GM23338 (cell line): ENCODE data around the gene AGBL4. TPM values are rescaled to one million over a fixed set of nuclear protein-coding genes. Genes with fewer than 3 reads are reported as not detected.

Source experiments
- ATAC-seq: fragments of 200-7000 bp; cut with Tn5 transposase; 3 replicates; pipeline ENCODE4 v1.9.1; 2020
- DNase-seq: peaks from one replicate; pipeline ENCODE4 v3.0.0-alpha.2; 2015; ENCODE audit warnings: low spot score
- H2AFZ ChIP-seq: fragments of 200-600 bp; sonication (generic); 2 replicates; pipeline ENCODE4 v1.8.0; 2016; ENCODE audit warnings: antibody characterized with exemption, mild to moderate bottlenecking, moderate library complexity
- H3F3A ChIP-seq: fragments of 200-600 bp; sonication (generic); replicated peaks from 2 replicates; pipeline ENCODE4 v1.8.0; 2017; ENCODE audit warnings: antibody characterized with exemption, mixed run types, low read depth
- H3K27ac ChIP-seq: fragments of 200-600 bp; sonication (generic); 2 replicates; pipeline ENCODE4 v1.6.1; 2016; ENCODE audit warnings: low read depth
- H3K27me3 ChIP-seq: fragments of 200-600 bp; sonication (generic); 2 replicates; pipeline ENCODE4 v1.8.0; 2016; ENCODE audit warnings: mild to moderate bottlenecking, mixed run types, moderate library complexity; ENCODE audit not compliant: insufficient read depth
- H3K36me3 ChIP-seq: fragments of 200-600 bp; sonication (generic); 2 replicates; pipeline ENCODE4 v1.8.0; 2016; ENCODE audit warnings: mild to moderate bottlenecking; ENCODE audit not compliant: insufficient read depth
- H3K4me1 ChIP-seq: fragments of 200-600 bp; sonication (generic); 2 replicates; pipeline ENCODE4 v1.8.0; 2016; ENCODE audit warnings: mild to moderate bottlenecking, moderate library complexity; ENCODE audit not compliant: insufficient read depth
- H3K4me2 ChIP-seq: fragments of 200-600 bp; sonication (generic); 2 replicates; pipeline ENCODE4 v1.7.1; 2017; ENCODE audit warnings: mixed run types
- H3K4me3 ChIP-seq: fragments of 200-600 bp; sonication (generic); 2 replicates; pipeline ENCODE4 v1.6.1; 2016; ENCODE audit warnings: mixed run types
- H3K79me2 ChIP-seq: fragments of 200-600 bp; sonication (generic); replicated peaks from 2 replicates; pipeline ENCODE4 v1.8.0; 2017; ENCODE audit warnings: mild to moderate bottlenecking; ENCODE audit not compliant: insufficient read depth
- H3K9me2 ChIP-seq: fragments of 200-600 bp; sonication (generic); 2 replicates; pipeline ENCODE4 v1.8.0; 2017; ENCODE audit not compliant: insufficient read depth
- H4K20me1 ChIP-seq: fragments of 200-600 bp; sonication (generic); replicated peaks from 2 replicates; pipeline ENCODE4 v1.8.0; 2017; ENCODE audit warnings: mild to moderate bottlenecking; ENCODE audit not compliant: insufficient read depth
- H3K27ac Mint-ChIP-seq: 2 replicates; pipeline ENCODE4 v1.8.0; 2020; ENCODE audit warnings: inconsistent platforms, mild to moderate bottlenecking, moderate library complexity, mixed read lengths
- H3K27me3 Mint-ChIP-seq: 3 replicates; pipeline ENCODE4 v1.8.0; 2022; ENCODE audit warnings: low read depth, mild to moderate bottlenecking, moderate library complexity, mixed read lengths, inconsistent platforms; ENCODE audit not compliant: insufficient read depth, poor library complexity
- H3K36me3 Mint-ChIP-seq: 3 replicates; pipeline ENCODE4 v1.8.0; 2021; ENCODE audit warnings: low read depth, mild to moderate bottlenecking, inconsistent platforms, moderate library complexity, mixed read lengths
- H3K4me1 Mint-ChIP-seq: 3 replicates; pipeline ENCODE4 v1.8.0; 2020; ENCODE audit warnings: mild to moderate bottlenecking, inconsistent platforms, mixed read lengths
- H3K4me3 Mint-ChIP-seq: 3 replicates; pipeline ENCODE4 v1.8.0; 2021; ENCODE audit warnings: moderate library complexity, mild to moderate bottlenecking, inconsistent platforms, mixed read lengths
- H3K9me3 Mint-ChIP-seq: 3 replicates; pipeline ENCODE4 v1.8.0; 2020; ENCODE audit warnings: moderate library complexity, mild to moderate bottlenecking, inconsistent platforms, mixed read lengths
- CREB1 ChIP-seq: fragments of 250-450 bp; sonication (Bioruptor Pico); IDR thresholded peaks from 2 replicates; pipeline ENCODE4 v1.5.0; 2020; ENCODE audit warnings: low read depth, mild to moderate bottlenecking, moderate library complexity
- CTCF ChIP-seq, 2 experiments: fragments of 200-600 bp in 1 of 2; sonication (generic) in 1 of 2; conservative IDR thresholded peaks; 2 replicates each; pipeline versions ENCODE4 v1.5.1 to v1.6.1; 2016 to 2017; ENCODE audit warnings: antibody characterized with exemption in 2 of 2, low read depth in 2 of 2, mild to moderate bottlenecking in 2 of 2, moderate library complexity in 1 of 2
- ETS1 ChIP-seq: IDR thresholded peaks from 2 replicates; pipeline ENCODE4 v1.6.1; 2016; ENCODE audit warnings: antibody characterized with exemption
- EZH2 ChIP-seq: fragments of 200-600 bp; sonication (generic); IDR thresholded peaks from one replicate; pipeline ENCODE4 v1.8.0; 2017; ENCODE audit warnings: antibody characterized with exemption, mild to moderate bottlenecking, low read depth; ENCODE audit not compliant: unreplicated experiment
- JUNB ChIP-seq: IDR thresholded peaks from one replicate; pipeline ENCODE4 v1.6.1; 2016; ENCODE audit warnings: antibody characterized with exemption; ENCODE audit not compliant: unreplicated experiment
- POLR2AphosphoS5 ChIP-seq: IDR thresholded peaks from 2 replicates; pipeline ENCODE4 v1.6.1; 2016; ENCODE audit warnings: antibody characterized with exemption, low read depth
- STAT1 ChIP-seq: IDR thresholded peaks from one replicate; pipeline ENCODE4 v1.6.1; 2016; ENCODE audit warnings: antibody characterized with exemption; ENCODE audit not compliant: unreplicated experiment
- ZNF114 ChIP-seq: fragments of 250-450 bp; sonication (Bioruptor Pico); IDR thresholded peaks from 2 replicates; pipeline ENCODE4 v1.5.0; 2020; ENCODE audit warnings: mild to moderate bottlenecking, moderate library complexity
- ZNF331 ChIP-seq: fragments of 250-450 bp; sonication (Bioruptor Pico); IDR thresholded peaks from 2 replicates; pipeline ENCODE4 v1.5.0; 2020; ENCODE audit warnings: low read depth, mild to moderate bottlenecking, moderate library complexity
- ZNF462 ChIP-seq: fragments of 250-450 bp; sonication (Bioruptor Pico); IDR thresholded peaks from 2 replicates; pipeline ENCODE4 v1.5.0; 2020; ENCODE audit warnings: mild to moderate bottlenecking, moderate library complexity
- polyA plus RNA-seq: library from polyadenylated mRNA; unstranded; fragments of >200 nt; fragmentation: Nextera tagmentation; extraction: Ambion mirVana; gene quantifications from 2 replicates; pipeline ENCODE4 v1.2.1, GENCODE V29; 2016
- total RNA-seq: library from RNA; depleted of rRNA; stranded (reverse); fragments of >200 nt; shearing (Covaris generic); gene quantifications from 2 replicates; pipeline ENCODE4 v1.2.3, GENCODE V29; 2014

AGBL4 gene
- total and polyA plus RNA-seq, 2 experiments from 2014 or later = 0.91 to 1.5 TPM

GRCh38 chr1:48566492-48566891 lies 1457.3 kb downstream of the AGBL4 start (continued):
- TF ChIP-seq ZNF462 (no peak), JUNB (no peak), ZNF114 (CRISPR knock-in tag) (no peak), ZNF331 (CRISPR knock-in tag) (no peak), STAT1 (no peak), ETS1 (no peak)

DNA sequence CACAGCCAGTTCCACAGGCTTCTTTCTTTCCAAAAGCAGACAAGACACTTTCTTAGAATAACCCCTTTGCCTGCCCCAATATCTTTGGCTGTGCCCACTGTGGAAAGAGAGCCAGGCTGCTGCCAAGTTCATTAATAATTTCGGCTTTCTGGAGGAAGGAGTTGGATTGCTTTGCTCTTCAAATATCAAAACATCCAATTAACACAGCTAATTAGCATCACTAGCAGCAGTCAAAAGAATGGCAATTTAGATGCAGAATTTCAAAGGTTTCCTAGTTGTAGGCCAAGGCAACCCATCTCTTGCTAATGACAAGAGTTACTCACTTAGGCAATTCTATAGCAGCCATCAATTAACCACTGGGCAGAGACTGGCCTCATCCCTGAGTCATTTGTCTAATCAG lies 1460.7 kb downstream of the AGBL4 start:
- DNase-seq (no peak), ATAC-seq (no peak)
- Histone ChIP-seq H3K27me3 (no peaks in the 10 kb centered on the region), H3K4me1 (peaks cover 6% of the 10 kb centered on the region), H3K27ac (no peak overlapping the region), H3K79me2 (no peaks in the 10 kb centered on the region), H3K36me3 (no peaks in the 10 kb centered on the region), H2AFZ (0 out of 2 replicates have a peak overlapping the region, but pooled peaks have one; percentile 47), H3K4me2 (no peak overlapping the region; the same call in 1 of the 2 replicates), H3F3A (no peaks in the 10 kb centered on the region), H3K4me3 (no peak overlapping the region), H4K20me1 (no peaks in the 10 kb centered on the region), H3K9me2 (peaks cover 11% of the 10 kb centered on the region; the same call in 1 of the 2 replicates)
- Mint-ChIP-seq H3K4me1 (peaks cover 6% of the 10 kb centered on the region), H3K9me3 (no peaks in the 10 kb centered on the region; the same call in 2 of the 3 replicates), H3K27me3 (no peaks in the 10 kb centered on the region), H3K4me3 (no peak overlapping the region), H3K27ac (no peak overlapping the region), H3K36me3 (no peaks in the 10 kb centered on the region)
- TF ChIP-seq CREB1 (CRISPR knock-in tag) (no peak), JUNB (no peak), ZNF331 (CRISPR knock-in tag) (no peak), STAT1 (no peak), EZH2 (no peak), POLR2AphosphoS5 (no peak), ZNF114 (CRISPR knock-in tag) (no peak), CTCF (conservative IDR thresholded peaks at IDR 0.05; ENCODE audit: low read depth in 2 of 2) (no peak)
